ENCODE data around the gene KIF21A.

DNA sequence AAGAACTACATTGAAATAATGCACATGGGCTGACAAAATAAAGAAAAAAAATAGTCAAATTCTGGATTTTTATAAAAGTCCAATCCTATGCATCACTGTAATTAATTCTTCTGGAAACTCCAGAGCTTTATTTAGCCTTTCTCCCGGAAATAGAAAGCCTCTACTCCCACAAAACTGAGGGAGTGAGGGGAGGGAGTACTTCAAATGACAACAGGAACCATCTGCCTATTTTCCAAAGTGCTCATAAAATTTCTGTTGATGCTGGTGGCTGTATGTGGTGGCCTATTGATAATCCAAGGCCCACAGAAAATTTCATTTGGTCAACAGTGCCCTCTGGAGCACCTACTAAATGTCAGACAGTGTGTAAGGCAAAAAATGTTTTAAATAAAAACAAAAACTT, 64.6 kb downstream of the KIF21A start:
- TF ChIP-seq POU2F2 (IDR thresholded peaks at IDR 0.05; ENCODE audit: low read depth, low read length) (no peak), TAF1 (IDR thresholded peaks at IDR 0.05; ENCODE audit: low read depth, low read length) (no peak), SPI1 (IDR thresholded peaks at IDR 0.05; ENCODE audit: low read depth, low read length) (no peak), POLR2A (IDR thresholded peaks at IDR 0.05; ENCODE audit: low read depth, low read length) (no peak), POLR2AphosphoS5 (IDR thresholded peaks at IDR 0.05; ENCODE audit: low read depth, low read length) (no peak)

All from GM12891 (cell line).